RPMI8226 (cell line): ENCODE measurements around the gene C1RL.
"Not testable (repeated sequence)": the region's sequence is repeated elsewhere in the genome, so short reads cannot be mapped to it uniquely, and the experiment has no call there.

ENCODE experiments used
- DNase-seq: peaks from one replicate; pipeline ENCODE4 v3.0.0-alpha.2; 2015

C1RL gene

GRCh38 chr12:7113389-7113871, 4.4 kb upstream of the C1RL start:
- DNase-seq = peak; percentile 44

- DNase-seq = no peak
These were observed 3.0 kb upstream of the C1RL start for GRCh38 chr12:7112041-7112440.

- DNase-seq = no peak
These were observed 1.6 kb upstream of the C1RL start for GRCh38 chr12:7110661-7111060.

GRCh38 chr12:7109572-7109920, 532 bp upstream of the C1RL start:
- no peak for DNase-seq

- peak; percentile 83 for DNase-seq
These were observed 815 bp downstream of the C1RL start for GRCh38 chr12:7108003-7108795.

GRCh38 chr12:7107636-7108002, 1.4 kb downstream of the C1RL start:
- no peak for DNase-seq

- DNase-seq = not testable (repeated sequence)
These were observed 1.8 kb downstream of the C1RL start for GRCh38 chr12:7107181-7107580.

GRCh38 chr12:7106082-7106481, 2.9 kb downstream of the C1RL start:
- DNase-seq = no peak

GRCh38 chr12:7103837-7104584, 5.0 kb downstream of the C1RL start:
- DNase-seq = no peak

GRCh38 chr12:7102582-7102981, 6.4 kb downstream of the C1RL start:
- no peak for DNase-seq

- DNase-seq = no peak
These were observed 7.3 kb downstream of the C1RL start for GRCh38 chr12:7101694-7102131.

GRCh38 chr12:7101047-7101693, 7.8 kb downstream of the C1RL start:
- DNase-seq = no peak

- no peak for DNase-seq
These were observed 8.8 kb downstream of the C1RL start for GRCh38 chr12:7100239-7100638.

GRCh38 chr12:7099290-7099996, 9.6 kb downstream of the C1RL start:
- DNase-seq = no peak

- no peak for DNase-seq
These were observed 12.0 kb downstream of the C1RL start for GRCh38 chr12:7096979-7097378.

GRCh38 chr12:7096006-7096932, 12.7 kb downstream of the C1RL start:
- DNase-seq = no peak

GRCh38 chr12:7093892-7094291, 15.1 kb downstream of the C1RL start:
- no peak for DNase-seq

GRCh38 chr12:7093486-7093885, 15.5 kb downstream of the C1RL start:
- DNase-seq = no peak

- DNase-seq = no peak
These were observed 16.0 kb downstream of the C1RL start for GRCh38 chr12:7092986-7093460.

- DNase-seq = peak; percentile 65
These were observed 16.6 kb downstream of the C1RL start, which contains the start of gene C1R for GRCh38 chr12:7092229-7092985. Gene C1R (minus strand): TSS chr12:7092445. CDS start chr12:7092388, 57 bp downstream.
